Measurements from ENCODE around the gene IL4R.
A peak's percentile ranks its signal among the peaks of the same experiment; 100 is the strongest.
"Not testable (repeated sequence)": the region's sequence is repeated elsewhere in the genome, so short reads cannot be mapped to it uniquely, and the experiment has no call there.

Gene IL4R

GRCh38 chr16:27324851-27325301 lies 11.1 kb downstream of the IL4R start:
- DNase-seq (no peak), ATAC-seq (replicated peaks) (no peak)
- H3K27me3 Mint-ChIP-seq: no peaks in the 10 kb centered on the region
- peak overlapping the region; percentile 90 for H3K27ac Mint-ChIP-seq
- H3K9me3 Mint-ChIP-seq: peaks cover 0 to 5% of the 10 kb centered on the region in 2 donors
- H3K4me3 Mint-ChIP-seq: peak overlapping the region; percentile 56 to 63
- H3K4me1 Mint-ChIP-seq: peaks cover 60 to 95% of the 10 kb centered on the region in 2 donors
- peaks cover 75 to 86% of the 10 kb centered on the region in 2 donors for H3K36me3 Mint-ChIP-seq

- ATAC-seq (replicated peaks): no peak
- peak overlapping the region; percentile 88 for H3K27ac Mint-ChIP-seq
- H3K4me1 Mint-ChIP-seq: peaks cover 58 to 95% of the 10 kb centered on the region in 2 donors
- no peak for DNase-seq
- H3K27me3 Mint-ChIP-seq: no peaks in the 10 kb centered on the region
- peak overlapping the region; percentile 51 to 60 for H3K4me3 Mint-ChIP-seq
- H3K36me3 Mint-ChIP-seq: peaks cover 78 to 86% of the 10 kb centered on the region in 2 donors
- H3K9me3 Mint-ChIP-seq: peaks cover 0 to 5% of the 10 kb centered on the region in 2 donors
These were observed 12.0 kb downstream of the IL4R start for GRCh38 chr16:27325736-27326135.

- no peak for ATAC-seq (replicated peaks)
- Mint-ChIP-seq H3K27ac (peak overlapping the region; percentile 88), H3K4me3 (peak overlapping the region; percentile 51 to 60), H3K9me3 (peaks cover 0 to 5% of the 10 kb centered on the region in 2 donors), H3K4me1 (peaks cover 59 to 95% of the 10 kb centered on the region in 2 donors), H3K36me3 (peaks cover 73 to 85% of the 10 kb centered on the region in 2 donors), H3K27me3 (no peaks in the 10 kb centered on the region)
- DNase-seq: no peak
These were observed 12.5 kb downstream of the IL4R start for GRCh38 chr16:27326251-27326650.

GRCh38 chr16:27326738-27327585 lies 13.2 kb downstream of the IL4R start:
- peak overlapping the region; percentile 88 for H3K27ac Mint-ChIP-seq
- H3K9me3 Mint-ChIP-seq: peaks cover 0 to 5% of the 10 kb centered on the region in 2 donors
- no peaks in the 10 kb centered on the region for H3K27me3 Mint-ChIP-seq
- peaks cover 60 to 89% of the 10 kb centered on the region in 2 donors for H3K4me1 Mint-ChIP-seq
- ATAC-seq (replicated peaks) (peak; percentile 57 to 60), DNase-seq (no peak)
- H3K36me3 Mint-ChIP-seq: peaks cover 70 to 87% of the 10 kb centered on the region in 2 donors
- H3K4me3 Mint-ChIP-seq: peak overlapping the region; percentile 51 to 60

GRCh38 chr16:27327586-27327915 lies 13.8 kb downstream of the IL4R start:
- H3K36me3 Mint-ChIP-seq: peaks cover 67 to 87% of the 10 kb centered on the region in 2 donors
- DNase-seq (no peak), ATAC-seq (replicated peaks) (no peak)
- peak overlapping the region; percentile 34 to 51 for H3K4me3 Mint-ChIP-seq
- peaks cover 0 to 5% of the 10 kb centered on the region in 2 donors for H3K9me3 Mint-ChIP-seq
- H3K27me3 Mint-ChIP-seq: no peaks in the 10 kb centered on the region
- H3K4me1 Mint-ChIP-seq: peaks cover 60 to 89% of the 10 kb centered on the region in 2 donors
- peak overlapping the region; percentile 88 for H3K27ac Mint-ChIP-seq

GRCh38 chr16:27328937-27329336 lies 15.2 kb downstream of the IL4R start:
- Mint-ChIP-seq H3K36me3 (peaks cover 57 to 84% of the 10 kb centered on the region in 2 donors), H3K27me3 (no peaks in the 10 kb centered on the region), H3K4me3 (peak overlapping the region; percentile 12 to 36), H3K4me1 (peaks cover 55 to 83% of the 10 kb centered on the region in 2 donors), H3K9me3 (peaks cover 0 to 5% of the 10 kb centered on the region in 2 donors), H3K27ac (peak overlapping the region; percentile 85)
- DNase-seq: no peak
- no peak for ATAC-seq (replicated peaks)

- DNase-seq; H3K27me3 Mint-ChIP-seq; ATAC-seq (replicated peaks); H3K9me3 Mint-ChIP-seq: not testable (repeated sequence)
- peak overlapping the region; percentile 85 for H3K27ac Mint-ChIP-seq
- H3K36me3 Mint-ChIP-seq: peaks cover 58 to 84% of the 10 kb centered on the region in 2 donors
- H3K4me3 Mint-ChIP-seq: peak overlapping the region in 1 of 2 donors; percentile 6
- peaks cover 55 to 83% of the 10 kb centered on the region in 2 donors for H3K4me1 Mint-ChIP-seq
These were observed 15.8 kb downstream of the IL4R start for GRCh38 chr16:27329376-27330079.

GRCh38 chr16:27330542-27330941 lies 16.8 kb downstream of the IL4R start:
- Mint-ChIP-seq H3K27ac (peak overlapping the region; percentile 90), H3K27me3 (no peaks in the 10 kb centered on the region), H3K4me1 (peaks cover 52 to 84% of the 10 kb centered on the region in 2 donors), H3K9me3 (peaks cover 0 to 5% of the 10 kb centered on the region in 2 donors), H3K36me3 (peaks cover 57 to 82% of the 10 kb centered on the region in 2 donors), H3K4me3 (no peak overlapping the region)
- ATAC-seq (replicated peaks) (no peak), DNase-seq (no peak)

- no peaks in the 10 kb centered on the region for H3K27me3 Mint-ChIP-seq
- peak overlapping the region; percentile 37 for H3K27ac Mint-ChIP-seq
- H3K9me3 Mint-ChIP-seq: peaks cover 0 to 4% of the 10 kb centered on the region in 2 donors
- peaks cover 51 to 83% of the 10 kb centered on the region in 2 donors for H3K4me1 Mint-ChIP-seq
- no peak overlapping the region for H3K4me3 Mint-ChIP-seq
- ATAC-seq (replicated peaks) (no peak), DNase-seq (no peak)
- H3K36me3 Mint-ChIP-seq: peaks cover 55 to 83% of the 10 kb centered on the region in 2 donors
These were observed 18.3 kb downstream of the IL4R start for GRCh38 chr16:27332105-27332504.

GRCh38 chr16:27333104-27333503 lies 19.3 kb downstream of the IL4R start:
- ATAC-seq (replicated peaks): no peak
- peak overlapping the region; percentile 86 for H3K27ac Mint-ChIP-seq
- H3K4me1 Mint-ChIP-seq: peaks cover 48 to 83% of the 10 kb centered on the region in 2 donors
- H3K9me3 Mint-ChIP-seq: peaks cover 0 to 4% of the 10 kb centered on the region in 2 donors
- DNase-seq: no peak
- H3K4me3 Mint-ChIP-seq: no peak overlapping the region
- peaks cover 58 to 82% of the 10 kb centered on the region in 2 donors for H3K36me3 Mint-ChIP-seq
- no peaks in the 10 kb centered on the region for H3K27me3 Mint-ChIP-seq

GRCh38 chr16:27333549-27333948 lies 19.8 kb downstream of the IL4R start:
- H3K4me3 Mint-ChIP-seq: no peak overlapping the region
- H3K36me3 Mint-ChIP-seq: peaks cover 62 to 86% of the 10 kb centered on the region in 2 donors
- peaks cover 50 to 85% of the 10 kb centered on the region in 2 donors for H3K4me1 Mint-ChIP-seq
- H3K27me3 Mint-ChIP-seq: no peaks in the 10 kb centered on the region
- DNase-seq (no peak), ATAC-seq (replicated peaks) (no peak)
- H3K27ac Mint-ChIP-seq: no peak overlapping the region
- H3K9me3 Mint-ChIP-seq: peaks cover 0 to 4% of the 10 kb centered on the region in 2 donors

- peaks cover 44 to 85% of the 10 kb centered on the region in 2 donors for H3K4me1 Mint-ChIP-seq
- no peak overlapping the region for H3K4me3 Mint-ChIP-seq
- H3K36me3 Mint-ChIP-seq: peaks cover 61 to 84% of the 10 kb centered on the region in 2 donors
- no peaks in the 10 kb centered on the region for H3K9me3 Mint-ChIP-seq
- H3K27ac Mint-ChIP-seq: peak overlapping the region; percentile 22
- H3K27me3 Mint-ChIP-seq: no peaks in the 10 kb centered on the region
- ATAC-seq (replicated peaks) (no peak), DNase-seq (no peak)
These were observed 20.5 kb downstream of the IL4R start for GRCh38 chr16:27334192-27334764.

GRCh38 chr16:27334838-27335237 lies 21.1 kb downstream of the IL4R start:
- no peak for ATAC-seq (replicated peaks)
- no peak overlapping the region for H3K4me3 Mint-ChIP-seq
- DNase-seq: no peak
- H3K9me3 Mint-ChIP-seq: no peaks in the 10 kb centered on the region
- no peaks in the 10 kb centered on the region for H3K27me3 Mint-ChIP-seq
- peaks cover 61 to 84% of the 10 kb centered on the region in 2 donors for H3K36me3 Mint-ChIP-seq
- H3K4me1 Mint-ChIP-seq: peaks cover 42 to 85% of the 10 kb centered on the region in 2 donors
- H3K27ac Mint-ChIP-seq: peak overlapping the region; percentile 1
